SIG-M5 treated with dmso at 0.1 percent for 504 hours (cell line): ENCODE measurements around the gene ZCWPW1.
"Not testable (repeated sequence)": the region's sequence is repeated elsewhere in the genome, so short reads cannot be mapped to it uniquely, and the experiment has no call there.

Experiments
- DNase-seq: peaks from one replicate; lab custom pipeline; 2025; ENCODE audit not compliant: unreplicated experiment; lab: John Stamatoyannopoulos, UW

The ZCWPW1 gene

GRCh38 chr7:100456562-100456961, 28.1 kb upstream of the ZCWPW1 start:
- DNase-seq: no peak

GRCh38 chr7:100455206-100455605, 26.7 kb upstream of the ZCWPW1 start:
- no peak for DNase-seq

GRCh38 chr7:100453854-100454253, 25.4 kb upstream of the ZCWPW1 start:
- not testable (repeated sequence) for DNase-seq

- DNase-seq: no peak
These were observed 24.0 kb upstream of the ZCWPW1 start for GRCh38 chr7:100452513-100452912.

- DNase-seq: no peak
These were observed 20.8 kb upstream of the ZCWPW1 start for GRCh38 chr7:100449190-100449795.

GRCh38 chr7:100447363-100447762, 18.9 kb upstream of the ZCWPW1 start:
- DNase-seq: not testable (repeated sequence)

GRCh38 chr7:100446040-100446439, 17.5 kb upstream of the ZCWPW1 start:
- DNase-seq: no peak

GRCh38 chr7:100444311-100445278, 16.1 kb upstream of the ZCWPW1 start:
- DNase-seq: no peak

GRCh38 chr7:100443096-100443840, 14.8 kb upstream of the ZCWPW1 start:
- DNase-seq: no peak

GRCh38 chr7:100441641-100442535, 13.4 kb upstream of the ZCWPW1 start:
- no peak for DNase-seq

- not testable (repeated sequence) for DNase-seq
These were observed 10.7 kb upstream of the ZCWPW1 start for GRCh38 chr7:100439244-100439643.

GRCh38 chr7:100438731-100439130, 10.2 kb upstream of the ZCWPW1 start:
- not testable (repeated sequence) for DNase-seq

- DNase-seq: no peak
These were observed 9.7 kb upstream of the ZCWPW1 start for GRCh38 chr7:100438172-100438571.

- DNase-seq: no peak
These were observed 8.9 kb upstream of the ZCWPW1 start for GRCh38 chr7:100437150-100438100.

- peak; percentile 50 for DNase-seq
These were observed 7.2 kb upstream of the ZCWPW1 start for GRCh38 chr7:100435401-100436304.

GRCh38 chr7:100434297-100435144, 6.0 kb upstream of the ZCWPW1 start:
- DNase-seq: no peak

GRCh38 chr7:100433592-100434296, 5.2 kb upstream of the ZCWPW1 start:
- DNase-seq: no peak
